Thymus (tissue), 11 donors: Measurements from ENCODE around the gene CHAD. TPM values are rescaled to one million over a fixed set of nuclear protein-coding genes. Genes with fewer than 3 reads are reported as not detected.

Experiments used
- DNase-seq, 9 donors: peaks; one replicate each; pipeline ENCODE4 v3.0.0-alpha.2; 2013; ENCODE audit warnings: low spot score in 9 of 9, low read depth in 6 of 9, missing footprints in 1 of 9
- H3K27ac ChIP-seq, 2 donors: one replicate each; pipeline ENCODE4 v1.5.1; 2013; ENCODE audit warnings: control low read depth in 1 of 2, low read depth in 1 of 2, low read length in 1 of 2, mild to moderate bottlenecking in 1 of 2, moderate library complexity in 1 of 2
- H3K27me3 ChIP-seq, 2 donors: one replicate each; pipeline ENCODE4 v1.5.1; 2013; ENCODE audit warnings: low read length in 1 of 2; ENCODE audit not compliant: control insufficient read depth in 2 of 2, insufficient read depth in 1 of 2
- H3K36me3 ChIP-seq, 2 donors: one replicate each; pipeline ENCODE4 v1.5.1; 2013; ENCODE audit warnings: low read length in 1 of 2, mild to moderate bottlenecking in 1 of 2, moderate library complexity in 1 of 2; ENCODE audit not compliant: control insufficient read depth in 2 of 2, insufficient read depth in 2 of 2
- H3K4me1 ChIP-seq, 2 donors: one replicate each; pipeline ENCODE4 v1.5.1; 2013; ENCODE audit warnings: low read length in 2 of 2; ENCODE audit not compliant: control insufficient read depth in 2 of 2, insufficient read depth in 2 of 2
- H3K4me3 ChIP-seq, 2 donors: one replicate each; pipeline ENCODE4 v1.5.1; 2013; ENCODE audit warnings: low read length in 2 of 2, control low read depth in 1 of 2, mild to moderate bottlenecking in 1 of 2
- H3K9me3 ChIP-seq, 2 donors: one replicate each; pipeline ENCODE4 v1.5.1; 2013; ENCODE audit warnings: low read length in 1 of 2, mild to moderate bottlenecking in 1 of 2; ENCODE audit not compliant: control insufficient read depth in 2 of 2, insufficient read depth in 1 of 2
- WGBS: extraction: QIAGEN DNeasy Blood & Tissue Kit; methylation state at CpG from one replicate; pipeline ENCODE4 v1.1.7; 2013; 5-methylcytosine and 5-hydroxymethylcytosine counted together
- polyA plus RNA-seq: library from polyadenylated mRNA; stranded (reverse); fragments of 200-250 nt; gene quantifications from one replicate; pipeline ENCODE4 v1.2.3, GENCODE V29; 2013
- total RNA-seq: library from RNA; stranded (reverse); fragments of 120-200 nt; gene quantifications from one replicate; pipeline ENCODE4 v1.2.4, GENCODE V29; 2013
- donor health status: healthy.

Gene CHAD
- total and polyA plus RNA-seq, 2 donors: 0.05 to 0.37 TPM

DNA sequence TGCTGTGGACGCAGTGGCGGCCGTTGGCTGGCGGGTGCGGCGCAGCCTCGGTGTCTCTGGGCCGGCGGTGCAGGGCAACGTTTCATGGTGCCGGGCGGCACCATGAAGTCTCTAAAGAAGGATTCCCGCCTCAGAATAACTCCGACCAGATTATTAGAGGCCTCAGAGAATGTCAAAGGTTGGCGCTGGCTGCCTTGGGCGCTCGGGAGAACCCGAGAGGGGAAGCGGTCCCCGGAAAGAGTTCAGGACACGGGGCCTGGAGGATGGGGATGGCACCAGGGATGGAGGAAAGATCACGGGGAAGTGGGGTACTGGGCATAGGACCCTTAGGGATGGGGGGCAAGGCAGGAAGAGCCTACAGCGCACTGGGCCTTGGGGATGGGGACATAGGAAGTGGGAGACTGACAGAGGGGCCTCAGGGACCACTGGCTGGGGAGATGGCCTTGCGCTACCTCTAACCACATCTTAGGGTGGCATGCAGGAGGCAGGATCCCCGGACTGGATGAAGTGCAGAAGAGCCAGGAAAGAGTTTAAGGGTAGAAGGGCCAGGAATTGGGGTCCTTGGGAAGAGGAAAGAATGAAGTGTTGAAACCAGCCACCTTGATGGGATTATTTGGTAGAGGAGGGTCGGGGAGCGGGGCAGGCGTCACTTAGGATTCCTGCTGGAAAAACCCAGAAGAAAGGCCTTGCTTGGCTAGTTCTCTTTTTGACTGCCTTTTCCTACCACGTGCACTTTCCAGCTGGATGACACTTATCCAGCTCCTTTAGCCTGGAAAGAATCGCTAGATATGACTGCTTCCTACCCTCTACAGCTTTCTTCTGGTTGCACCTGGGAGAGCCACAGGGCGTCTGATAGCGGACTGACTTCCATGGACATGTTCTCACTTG, 40.1 kb upstream of the CHAD start:
- Histone ChIP-seq H3K4me3 (peak overlapping the region; percentile 51 to 62), H3K4me1 (peaks cover 8 to 32% of the 10 kb centered on the region in 2 donors), H3K27me3 (peaks cover 0 to 27% of the 10 kb centered on the region in 2 donors), H3K9me3 (peaks cover 0 to 2% of the 10 kb centered on the region in 2 donors), H3K27ac (peak overlapping the region; percentile 53 to 76), H3K36me3 (no peaks in the 10 kb centered on the region)
- 48% methylated on average over 32 of the region's 32 CpGs for WGBS
- DNase-seq: peak in 1 of 9 donors; percentile 16

DNA sequence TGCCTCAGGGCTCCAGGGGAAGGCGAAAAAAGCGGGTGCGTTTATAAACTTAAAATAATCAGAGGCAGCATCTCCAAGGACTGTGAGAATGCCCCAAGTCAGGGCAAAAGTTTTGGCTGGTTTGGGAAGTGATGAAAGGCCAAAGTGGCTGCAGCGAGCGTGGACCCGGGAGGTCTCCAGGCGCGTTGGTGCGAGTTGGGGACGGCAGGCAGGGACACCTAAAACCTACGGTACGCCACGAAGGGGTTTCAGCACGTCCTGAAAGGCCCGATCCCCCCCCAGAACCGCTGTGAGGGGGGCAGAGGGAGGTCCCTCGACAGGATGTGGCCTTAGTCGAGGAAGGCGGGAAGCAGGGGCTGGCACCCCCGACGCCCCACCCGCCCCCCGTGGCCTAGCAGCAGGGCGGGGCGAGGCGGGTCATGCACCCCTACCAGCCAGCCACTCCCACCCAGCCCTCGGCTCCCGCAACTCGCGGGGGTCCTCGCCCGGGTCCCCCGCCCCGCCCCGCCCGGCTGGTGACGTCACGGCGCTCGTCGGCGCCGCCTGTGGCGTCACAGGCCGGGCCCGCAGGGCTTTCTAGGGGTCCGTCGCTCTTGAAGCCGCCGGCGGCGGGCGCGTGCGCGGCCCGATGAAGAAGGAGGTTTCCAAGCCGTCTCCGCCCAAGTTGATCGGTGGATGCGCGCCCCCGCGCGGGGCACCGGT, 39.3 kb upstream of the CHAD start, which contains the start of gene MYCBPAP:
TSS of gene MYCBPAP (plus strand) at position 569 of the 702 bp plus-strand sequence. CDS start 236 bp downstream, outside the sequence.
- H3K4me1 ChIP-seq: peaks cover 8 to 35% of the 10 kb centered on the region in 2 donors
- WGBS: 12% methylated on average over 66 of the region's 66 CpGs
- H3K27ac ChIP-seq: peak within 1 kb of the TSS; percentile 53 to 76
- peak in 7 of 9 donors; percentile 45 to 84 (median 58) for DNase-seq
- peaks cover 0 to 27% of the 10 kb centered on the region in 2 donors for H3K27me3 ChIP-seq
- H3K36me3 ChIP-seq: no peaks in the 10 kb centered on the region
- H3K9me3 ChIP-seq: peaks cover 0 to 2% of the 10 kb centered on the region in 2 donors
- H3K4me3 ChIP-seq: peak within 1 kb of the TSS; percentile 51 to 62

DNA sequence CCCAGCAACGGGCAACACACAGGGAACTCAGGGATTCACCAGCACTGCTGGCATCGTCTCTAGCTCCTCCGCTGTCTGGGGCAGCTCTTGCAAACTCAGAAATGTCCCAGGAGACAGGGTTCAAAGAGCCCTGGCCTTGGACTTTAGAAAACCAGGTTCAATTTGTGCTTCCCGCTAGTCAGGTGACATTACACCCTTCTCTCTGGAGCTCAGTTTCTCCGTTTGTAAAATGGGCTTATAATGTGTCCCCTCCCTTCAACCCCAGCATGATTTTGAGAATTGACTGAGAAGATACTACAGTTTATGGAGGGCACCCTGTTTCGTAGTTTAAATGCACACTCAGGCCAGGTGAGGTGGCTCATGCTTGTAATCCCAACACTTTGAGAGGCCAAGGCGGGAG, 37.6 kb upstream of the CHAD start:
- WGBS: 84% methylated on average over 7 of the region's 7 CpGs
- H3K9me3 ChIP-seq: peaks cover 0 to 2% of the 10 kb centered on the region in 2 donors
- no peaks in the 10 kb centered on the region for H3K36me3 ChIP-seq
- H3K27ac ChIP-seq: no peak overlapping the region
- peaks cover 0 to 29% of the 10 kb centered on the region in 2 donors for H3K27me3 ChIP-seq
- peaks cover 8 to 33% of the 10 kb centered on the region in 2 donors for H3K4me1 ChIP-seq
- no peak for DNase-seq
- no peak overlapping the region for H3K4me3 ChIP-seq

DNA sequence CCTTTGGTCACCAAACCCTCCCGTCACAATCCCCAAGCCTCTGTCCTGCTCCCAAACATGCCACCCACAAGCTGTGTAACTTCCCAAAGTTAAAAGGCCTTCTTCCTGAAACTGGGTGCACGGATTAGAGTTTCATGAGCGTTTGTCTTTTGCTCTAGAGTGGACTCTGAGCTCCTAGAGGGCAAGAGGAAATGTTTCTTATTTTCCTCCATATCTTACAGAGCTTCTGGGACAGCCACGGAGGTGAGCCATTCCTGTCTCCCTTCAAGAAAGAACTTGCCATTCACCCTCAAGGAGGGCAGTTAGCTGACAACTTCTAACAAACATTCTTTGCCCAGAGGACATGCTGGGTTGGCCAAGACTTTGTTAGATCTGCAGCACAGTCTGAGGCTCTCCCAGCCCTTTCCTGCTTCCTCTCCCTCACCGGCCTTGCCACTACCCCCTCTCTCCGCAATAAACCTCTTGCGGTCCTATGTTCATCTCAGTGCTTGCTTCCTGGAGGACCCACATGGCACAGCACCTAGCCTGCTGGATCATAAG, 37.0 kb upstream of the CHAD start:
- H3K27me3 ChIP-seq: peaks cover 0 to 29% of the 10 kb centered on the region in 2 donors
- peaks cover 0 to 2% of the 10 kb centered on the region in 2 donors for H3K9me3 ChIP-seq
- no peak for DNase-seq
- H3K4me1 ChIP-seq: peaks cover 8 to 31% of the 10 kb centered on the region in 2 donors
- WGBS: 81% methylated on average over 7 of the region's 7 CpGs
- H3K4me3 ChIP-seq: no peak overlapping the region
- H3K27ac ChIP-seq: no peak overlapping the region
- H3K36me3 ChIP-seq: no peaks in the 10 kb centered on the region

DNA sequence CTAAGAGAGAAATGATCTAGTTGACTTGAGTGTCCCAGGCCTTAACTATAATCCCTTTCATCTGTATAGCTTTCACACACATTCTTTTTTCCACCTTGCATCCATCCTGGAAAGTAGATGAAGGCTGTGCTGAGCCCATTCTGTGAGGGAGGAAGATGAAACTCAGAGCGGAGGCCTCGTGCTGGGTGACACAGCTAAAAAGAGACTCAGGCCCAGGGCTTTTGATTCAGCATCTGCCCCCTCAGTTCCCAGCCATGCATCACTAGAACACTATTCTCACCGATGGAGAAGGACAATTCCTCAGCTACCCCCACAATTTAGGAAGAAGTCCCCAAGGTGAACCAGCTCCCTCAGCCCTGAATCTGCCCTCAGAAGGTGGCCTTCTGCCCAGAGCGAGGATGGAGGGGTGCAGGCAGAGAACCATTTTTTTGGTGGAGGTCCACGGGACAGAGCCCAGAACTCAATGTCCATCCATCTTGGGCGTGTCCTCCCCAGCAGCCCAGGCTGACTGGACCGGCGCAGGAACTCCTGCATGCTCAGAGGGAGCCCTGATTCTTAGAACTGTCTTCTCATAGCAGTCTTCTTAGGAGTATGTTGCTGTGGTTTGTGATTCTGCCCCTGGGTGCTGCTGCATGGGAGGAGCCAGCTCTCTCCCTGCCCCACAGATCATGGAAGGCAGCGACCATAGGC, 33.8 kb upstream of the CHAD start:
- 93% methylated on average over 9 of the region's 9 CpGs for WGBS
- peaks cover 0 to 14% of the 10 kb centered on the region in 2 donors for H3K4me1 ChIP-seq
- H3K27me3 ChIP-seq: peaks cover 0 to 17% of the 10 kb centered on the region in 2 donors
- H3K27ac ChIP-seq: no peak overlapping the region
- H3K36me3 ChIP-seq: no peaks in the 10 kb centered on the region
- DNase-seq: no peak
- H3K9me3 ChIP-seq: no peaks in the 10 kb centered on the region
- H3K4me3 ChIP-seq: no peak overlapping the region

DNA sequence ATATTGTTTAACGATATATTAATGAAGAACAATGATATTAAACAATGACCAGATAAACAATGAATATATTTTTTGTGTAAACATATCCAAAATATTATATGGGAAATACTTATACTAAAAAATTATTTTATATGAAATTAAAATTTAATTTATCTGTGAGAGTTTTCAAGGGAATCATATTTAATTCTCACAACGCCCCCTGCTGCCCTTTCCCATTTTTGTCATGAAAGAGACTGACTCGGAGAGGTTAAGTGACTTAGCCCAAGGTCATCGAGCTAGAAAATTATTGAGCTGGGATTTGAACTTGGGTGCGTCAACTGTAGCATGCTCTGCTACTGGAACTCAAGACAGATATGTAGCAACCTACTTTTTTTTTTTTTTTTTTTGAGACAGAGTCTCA, 32.4 kb upstream of the CHAD start:
- no peak overlapping the region for H3K4me3 ChIP-seq
- no peak overlapping the region for H3K27ac ChIP-seq
- H3K36me3 ChIP-seq: no peaks in the 10 kb centered on the region
- WGBS: 47% methylated on average over 5 of the region's 5 CpGs
- peaks cover 0 to 13% of the 10 kb centered on the region in 2 donors for H3K4me1 ChIP-seq
- peaks cover 0 to 13% of the 10 kb centered on the region in 2 donors for H3K27me3 ChIP-seq
- DNase-seq: peak in 1 of 9 donors; percentile 33
- H3K9me3 ChIP-seq: no peaks in the 10 kb centered on the region

DNA sequence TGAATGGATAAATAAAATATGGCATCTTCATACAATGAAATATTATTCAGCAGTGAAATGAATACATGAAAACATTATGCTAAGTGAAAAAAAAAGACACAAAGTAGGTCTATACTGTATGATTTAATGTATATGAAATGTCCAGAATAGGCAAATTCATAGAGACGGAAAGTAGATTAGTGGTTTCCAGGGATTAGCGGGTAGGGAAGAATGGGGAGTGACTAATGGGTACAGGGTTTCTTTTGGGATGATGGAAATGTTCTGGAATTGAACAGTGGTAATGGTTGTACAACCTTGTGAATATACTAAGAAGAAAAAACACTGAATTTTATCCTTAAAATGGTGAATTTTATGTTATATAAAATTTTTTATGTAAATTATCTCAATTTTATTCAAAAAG, 31.0 kb upstream of the CHAD start:
- Histone ChIP-seq H3K4me3 (no peak overlapping the region), H3K27ac (no peak overlapping the region), H3K9me3 (no peaks in the 10 kb centered on the region), H3K36me3 (no peaks in the 10 kb centered on the region), H3K4me1 (peaks cover 0 to 12% of the 10 kb centered on the region in 2 donors), H3K27me3 (peaks cover 0 to 9% of the 10 kb centered on the region in 2 donors)
- no peak for DNase-seq
- 98% methylated on average over 2 of the region's 2 CpGs for WGBS

DNA sequence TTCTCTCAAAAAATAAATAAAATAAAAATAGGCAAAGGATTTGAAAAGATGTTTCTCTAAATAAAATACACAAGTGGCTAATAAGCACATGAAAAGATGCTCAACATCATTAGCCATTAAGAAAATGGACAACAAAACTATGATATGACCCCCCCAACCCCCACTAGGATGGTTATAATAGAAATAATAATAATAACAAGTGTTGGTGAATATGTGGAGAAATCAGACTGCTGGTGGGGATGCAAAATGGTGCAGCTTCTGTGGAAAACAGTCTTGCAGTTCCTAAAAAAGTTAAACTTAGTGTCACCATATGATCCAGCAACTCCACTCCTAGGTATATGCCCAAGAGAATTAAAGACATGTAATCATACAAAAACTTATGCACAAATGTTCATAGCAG, 30.6 kb upstream of the CHAD start:
- Histone ChIP-seq H3K4me3 (no peak overlapping the region), H3K27me3 (peaks cover 0 to 9% of the 10 kb centered on the region in 2 donors), H3K9me3 (no peaks in the 10 kb centered on the region), H3K36me3 (no peaks in the 10 kb centered on the region), H3K27ac (no peak overlapping the region), H3K4me1 (peaks cover 0 to 8% of the 10 kb centered on the region in 2 donors)
- no peak for DNase-seq
